Sigmoid colon (tissue), 4 donors: ENCODE measurements around the gene UBR2.

Source experiments
- POLR2A ChIP-seq, 2 donors: fragments of 450-650 bp; IDR thresholded peaks; one replicate each; pipeline ENCODE4 v1.6.1; 2016; ENCODE audit warnings: antibody characterized with exemption in 2 of 2, mild to moderate bottlenecking in 2 of 2, moderate library complexity in 2 of 2
- POLR2AphosphoS5 ChIP-seq, 4 donors: sonication (generic); formaldehyde crosslinking; IDR thresholded peaks; one replicate each; pipeline ENCODE4 v1.6.1; 2017; ENCODE audit warnings: antibody characterized with exemption in 4 of 4
- TF ChIP-seq, protein P1 (sequence below), 4 experiments: fragments of 450-650 bp in 3 of 4; fragments of 200-600 bp in 1 of 4; IDR thresholded peaks; one replicate each; pipeline ENCODE4 v1.5.1; 2016 to 2019; ENCODE audit warnings: antibody characterized with exemption in 4 of 4, mild to moderate bottlenecking in 3 of 4, moderate library complexity in 2 of 4

DNA sequence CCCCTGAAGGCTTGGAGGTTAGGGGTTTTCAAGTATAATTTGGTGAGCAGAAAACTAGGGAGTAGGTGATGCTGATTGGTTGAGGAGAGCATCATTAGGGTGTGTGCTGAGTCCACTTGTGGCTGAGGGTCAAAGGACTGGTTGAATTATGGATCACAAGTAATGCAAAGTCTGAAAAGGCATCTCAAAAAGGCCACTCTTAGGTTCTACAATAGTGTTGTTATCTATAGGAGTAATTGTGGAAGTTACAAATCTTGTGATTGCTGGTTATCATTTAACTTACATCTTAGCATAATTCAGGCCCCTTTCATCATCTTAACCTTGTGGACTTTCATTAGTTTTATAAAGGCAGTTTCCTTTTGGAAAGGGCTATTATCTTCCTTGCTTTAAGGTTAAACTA lies 60.8 kb downstream of the UBR2 start:
- TF ChIP-seq POLR2A (IDR thresholded peaks at IDR 0.05) (no peak), POLR2AphosphoS5 (IDR thresholded peaks at IDR 0.05) (no peak)
- TF ChIP-seq, protein P1, sequence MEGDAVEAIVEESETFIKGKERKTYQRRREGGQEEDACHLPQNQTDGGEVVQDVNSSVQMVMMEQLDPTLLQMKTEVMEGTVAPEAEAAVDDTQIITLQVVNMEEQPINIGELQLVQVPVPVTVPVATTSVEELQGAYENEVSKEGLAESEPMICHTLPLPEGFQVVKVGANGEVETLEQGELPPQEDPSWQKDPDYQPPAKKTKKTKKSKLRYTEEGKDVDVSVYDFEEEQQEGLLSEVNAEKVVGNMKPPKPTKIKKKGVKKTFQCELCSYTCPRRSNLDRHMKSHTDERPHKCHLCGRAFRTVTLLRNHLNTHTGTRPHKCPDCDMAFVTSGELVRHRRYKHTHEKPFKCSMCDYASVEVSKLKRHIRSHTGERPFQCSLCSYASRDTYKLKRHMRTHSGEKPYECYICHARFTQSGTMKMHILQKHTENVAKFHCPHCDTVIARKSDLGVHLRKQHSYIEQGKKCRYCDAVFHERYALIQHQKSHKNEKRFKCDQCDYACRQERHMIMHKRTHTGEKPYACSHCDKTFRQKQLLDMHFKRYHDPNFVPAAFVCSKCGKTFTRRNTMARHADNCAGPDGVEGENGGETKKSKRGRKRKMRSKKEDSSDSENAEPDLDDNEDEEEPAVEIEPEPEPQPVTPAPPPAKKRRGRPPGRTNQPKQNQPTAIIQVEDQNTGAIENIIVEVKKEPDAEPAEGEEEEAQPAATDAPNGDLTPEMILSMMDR (IDR thresholded peaks at IDR 0.05), result no peak
